Stimulated activated CD8-positive, alpha-beta memory T cell treated with anti-CD3 and anti-CD28 coated beads, Interleukin-15, amount 100 ng/mL, for 48 hours (primary cell): ENCODE measurements around the gene RNF212.
A peak's percentile ranks its signal among the peaks of the same experiment; 100 is the strongest.

Experiments
- DNase-seq, 2 donors: peaks; one replicate each; pipeline ENCODE4 v3.0.0-alpha.2; 2020; ENCODE audit warnings: low read depth in 2 of 2

The RNF212 gene

GRCh38 chr4:1036095-1036494, 77.3 kb downstream of the RNF212 start:
- no peak for DNase-seq

- DNase-seq, result no peak
Measured at GRCh38 chr4:1035510-1035909, 77.9 kb downstream of the RNF212 start.

GRCh38 chr4:1033840-1034551, 79.4 kb downstream of the RNF212 start:
- DNase-seq, result no peak

- no peak for DNase-seq
Measured at GRCh38 chr4:1032861-1033260, 80.5 kb downstream of the RNF212 start.

GRCh38 chr4:1031956-1032795, 81.2 kb downstream of the RNF212 start:
- no peak for DNase-seq

- DNase-seq, result no peak
Measured at GRCh38 chr4:1031346-1031745, 82.0 kb downstream of the RNF212 start.

GRCh38 chr4:1030559-1030958, 82.8 kb downstream of the RNF212 start:
- DNase-seq, result no peak

GRCh38 chr4:1030031-1030430, 83.3 kb downstream of the RNF212 start:
- no peak for DNase-seq

GRCh38 chr4:1029529-1029928, 83.8 kb downstream of the RNF212 start:
- no peak for DNase-seq

- no peak for DNase-seq
Measured at GRCh38 chr4:1028574-1029220, 84.7 kb downstream of the RNF212 start.

- no peak for DNase-seq
Measured at GRCh38 chr4:1027915-1028238, 85.5 kb downstream of the RNF212 start.

- no peak for DNase-seq
Measured at GRCh38 chr4:1027219-1027914, 86.0 kb downstream of the RNF212 start.

- peak; percentile 20 to 25 for DNase-seq
Measured at GRCh38 chr4:1026115-1026514, 87.2 kb downstream of the RNF212 start.

GRCh38 chr4:1024882-1025545, 88.3 kb downstream of the RNF212 start:
- DNase-seq, result no peak

- no peak for DNase-seq
Measured at GRCh38 chr4:1023895-1024740, 89.2 kb downstream of the RNF212 start.

GRCh38 chr4:1023075-1023640, 90.2 kb downstream of the RNF212 start:
- DNase-seq, result no peak

GRCh38 chr4:1022739-1023066, 90.7 kb downstream of the RNF212 start:
- DNase-seq, result no peak

GRCh38 chr4:1022051-1022738, 91.2 kb downstream of the RNF212 start:
- DNase-seq, result no peak
